Fibroblast of mammary gland (primary cell): ENCODE measurements around the gene VIPR2.

Experiments
- DNase-seq: peaks from one replicate; pipeline ENCODE4 v3.0.0-alpha.2; 2010; ENCODE audit warnings: low read depth
- H3K4me3 ChIP-seq: 2 replicates; pipeline ENCODE4 v1.5.1; 2011; ENCODE audit warnings: low read depth, mild to moderate bottlenecking, low read length, moderate library complexity; ENCODE audit not compliant: control insufficient read depth
- CTCF ChIP-seq: conservative IDR thresholded peaks from 2 replicates; pipeline ENCODE4 v1.5.1; 2011; ENCODE audit warnings: low read depth, low read length, inconsistent platforms; ENCODE audit not compliant: control insufficient read depth, insufficient read depth

The VIPR2 gene

DNA sequence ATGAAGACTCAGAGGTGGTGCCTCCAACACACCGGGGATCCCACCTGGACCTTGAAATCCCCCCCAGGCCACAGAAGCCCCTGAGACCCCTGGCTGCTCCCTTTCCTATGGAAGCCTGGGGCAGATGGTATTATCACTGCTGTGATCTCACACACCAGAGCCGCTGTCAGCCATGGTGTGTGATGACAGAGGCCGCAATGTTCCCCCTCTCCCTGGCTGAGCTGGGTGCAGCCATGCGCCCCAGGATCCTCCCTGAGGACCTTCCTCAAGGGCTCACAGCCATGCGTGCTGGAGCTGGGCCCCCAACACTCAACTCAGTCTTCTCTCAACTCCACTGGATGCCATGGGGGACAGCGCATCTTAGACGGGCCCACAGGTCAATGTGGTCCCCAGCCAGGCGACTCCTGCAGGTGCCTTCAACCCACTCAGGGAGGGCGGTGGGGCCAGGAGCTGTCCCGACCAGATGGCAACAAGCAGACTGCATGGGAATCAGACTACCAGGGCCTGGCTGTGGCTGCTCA, 44.9 kb downstream of the VIPR2 start:
- TF ChIP-seq CTCF: no peak
- H3K4me3 ChIP-seq: no peak overlapping the region
- no peak for DNase-seq

DNA sequence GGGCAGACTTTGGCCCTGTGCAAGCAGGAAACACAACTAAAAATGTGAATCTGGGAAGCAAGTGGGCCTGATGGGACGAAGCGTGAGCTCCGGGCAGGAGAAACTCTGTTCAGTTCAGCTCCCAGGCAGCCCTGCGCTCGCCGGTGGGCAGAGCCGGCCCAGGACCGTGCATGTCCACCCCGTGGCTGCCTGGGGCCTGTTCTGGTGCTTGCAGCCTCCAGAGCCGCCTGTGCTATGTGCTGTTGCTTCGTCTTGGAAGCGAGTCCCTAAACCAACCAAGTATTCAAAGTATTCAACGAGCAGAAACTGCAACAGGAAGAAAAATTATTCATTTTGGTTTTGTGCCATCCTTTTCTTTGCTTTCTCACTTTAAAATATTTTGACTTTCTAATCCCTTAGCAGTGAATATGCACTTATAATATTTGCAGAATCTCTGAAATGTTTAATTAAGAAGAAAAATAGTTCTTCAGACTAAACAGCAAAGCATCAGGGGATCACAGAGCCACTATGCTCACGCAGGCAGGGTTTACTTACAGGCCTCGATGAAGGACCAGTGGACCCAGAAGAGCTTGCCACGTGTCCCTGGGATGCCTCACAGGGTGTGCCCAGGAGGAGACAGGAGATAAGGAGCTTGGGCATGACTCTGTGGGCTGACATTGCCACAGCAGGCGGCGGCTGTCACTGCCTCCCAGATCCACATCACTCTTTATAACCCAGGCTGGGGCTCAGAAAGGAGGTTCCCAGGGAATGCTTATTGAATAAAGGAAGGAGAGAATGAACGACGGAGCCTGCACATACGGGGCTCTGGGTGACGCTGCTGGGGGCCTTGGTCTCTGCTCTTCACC, 45.6 kb downstream of the VIPR2 start:
- TF ChIP-seq CTCF: no peak
- no peak overlapping the region for H3K4me3 ChIP-seq
- DNase-seq: no peak

DNA sequence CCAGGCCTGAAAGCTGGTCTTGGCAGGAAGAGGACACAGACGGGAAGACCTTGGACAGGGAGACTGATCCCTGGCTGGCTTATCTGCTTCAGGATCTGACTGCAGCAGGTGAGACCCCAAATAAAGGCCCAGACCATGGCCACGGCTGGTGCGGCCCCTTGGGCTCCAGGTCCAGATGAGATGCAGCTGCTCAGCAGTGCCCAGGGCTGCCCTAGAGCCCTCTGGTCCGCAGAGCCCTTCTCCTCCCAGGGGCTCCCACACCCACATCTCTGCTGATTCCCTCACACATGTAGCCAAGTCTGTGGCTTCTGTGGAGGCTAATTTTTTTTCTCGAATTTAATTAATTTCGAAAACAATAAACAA, 46.3 kb downstream of the VIPR2 start:
- DNase-seq: no peak
- TF ChIP-seq CTCF: no peak
- no peak overlapping the region for H3K4me3 ChIP-seq

DNA sequence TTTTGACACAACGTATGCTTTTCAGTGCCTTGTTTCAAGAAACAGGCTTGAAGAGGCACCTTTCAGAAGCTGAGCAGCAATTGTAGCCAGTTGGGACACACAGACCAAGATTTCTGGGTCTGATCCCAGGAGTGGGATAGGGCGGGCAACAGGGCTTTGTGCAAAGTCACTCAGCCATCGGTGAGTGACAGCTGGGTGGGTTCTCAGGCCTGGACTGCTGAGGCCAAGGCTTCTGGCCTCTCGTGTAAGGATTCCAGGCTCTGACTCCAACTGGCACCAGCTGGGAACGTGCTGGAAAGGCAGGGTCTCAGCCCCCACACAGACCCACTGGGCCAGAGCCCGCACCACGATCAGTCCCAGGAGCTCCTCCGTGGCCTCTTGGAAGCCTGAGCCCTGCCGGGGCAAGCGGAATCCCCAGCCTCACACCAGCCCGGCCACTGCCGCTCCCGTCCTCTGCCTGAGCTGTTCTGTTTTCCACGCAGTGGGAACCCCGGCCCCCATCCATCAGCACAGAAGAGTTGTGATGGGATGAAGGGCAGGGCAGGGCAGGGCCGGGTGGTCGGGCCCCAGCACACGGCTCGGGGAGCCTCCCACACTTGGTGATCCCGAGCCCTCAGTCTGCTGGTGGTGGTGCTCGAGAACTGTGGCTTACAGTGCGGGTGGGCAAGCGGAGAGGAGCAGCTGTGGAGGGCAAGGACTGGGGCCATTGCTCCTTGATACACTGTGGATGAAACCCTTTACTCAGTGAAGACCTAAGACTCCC, 46.8 kb downstream of the VIPR2 start:
- H3K4me3 ChIP-seq: no peak overlapping the region
- no peak for DNase-seq
- no peak for TF ChIP-seq CTCF

DNA sequence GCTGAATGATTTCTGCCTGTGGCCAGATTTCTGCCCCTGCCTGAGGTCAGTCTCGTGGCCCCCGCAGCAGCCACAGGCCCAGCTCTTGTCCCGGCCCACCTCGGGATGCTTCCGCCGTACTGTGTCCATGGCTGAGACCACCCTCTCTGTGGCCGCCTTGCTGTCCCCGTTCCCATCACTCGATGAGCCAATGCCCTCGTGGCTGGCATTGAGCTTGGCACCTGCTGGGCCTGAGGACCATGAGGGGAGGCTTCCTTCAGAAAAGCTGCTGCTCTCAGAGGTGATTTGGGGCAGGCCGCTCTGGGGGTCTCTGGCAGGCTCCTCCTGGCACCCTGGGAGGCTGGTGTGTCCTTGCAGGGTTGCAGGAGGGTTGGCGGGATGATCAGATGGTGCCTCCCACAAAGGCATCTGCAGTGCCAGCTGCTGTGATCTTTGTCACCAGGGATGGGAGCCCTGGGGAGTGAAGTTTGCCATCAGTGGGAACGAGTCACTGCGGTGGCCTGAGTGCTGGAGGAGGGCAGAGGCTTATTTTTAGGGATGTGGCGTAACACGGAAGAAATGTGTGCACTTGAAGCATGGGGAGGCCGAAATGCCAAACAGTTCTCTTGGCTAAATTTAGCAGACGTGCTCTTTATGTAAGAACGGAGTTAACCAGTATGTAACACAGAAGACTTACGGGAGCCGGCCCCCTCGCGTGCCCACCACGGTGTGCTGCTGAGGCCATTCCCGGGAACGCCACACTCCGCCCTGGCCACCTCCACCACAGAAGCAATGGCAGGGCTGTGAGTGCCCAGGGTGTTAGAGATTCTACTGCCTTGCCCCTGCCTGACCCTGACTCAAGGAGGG, 47.7 kb downstream of the VIPR2 start:
- no peak for TF ChIP-seq CTCF
- no peak for DNase-seq
- no peak overlapping the region for H3K4me3 ChIP-seq

DNA sequence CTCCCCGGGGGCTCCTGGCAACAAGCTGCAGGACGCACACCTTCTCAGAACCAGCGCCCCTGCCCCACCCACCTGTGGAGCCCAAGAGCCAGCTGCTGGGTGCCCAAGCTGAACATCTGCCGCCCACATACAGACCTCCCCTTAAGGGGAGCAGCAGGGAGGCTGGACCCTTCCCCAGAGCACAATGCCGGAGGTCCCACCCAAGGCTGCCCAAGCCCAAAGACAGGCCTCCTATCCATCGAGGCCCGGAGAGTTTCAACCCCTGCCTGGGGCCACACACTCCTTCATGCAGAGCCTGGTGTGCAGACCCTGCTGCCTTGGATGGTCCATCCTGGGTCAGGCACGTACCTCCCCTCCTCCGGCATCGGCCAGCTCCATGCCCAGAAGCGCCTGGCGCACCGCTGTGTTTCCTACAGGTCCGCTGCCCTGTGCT, 48.7 kb downstream of the VIPR2 start:
- TF ChIP-seq CTCF: no peak
- no peak for DNase-seq

More for the DNA sequence above, 48.7 kb downstream of the VIPR2 start:
- no peak overlapping the region for H3K4me3 ChIP-seq
